HG02571 (cell line): ENCODE results near the gene CDKN2B.

ENCODE experiments used
- ATAC-seq: cut with Tn5 transposase; IDR thresholded peaks from one replicate; pipeline ENCODE4 v1.9.1; 2021; ENCODE audit warnings: mild to moderate bottlenecking, moderate library complexity; ENCODE audit not compliant: unreplicated experiment

Gene CDKN2B

GRCh38 chr9:21995006-21995665 is 14.0 kb downstream of the CDKN2B start:
- peak; percentile 91 for ATAC-seq

GRCh38 chr9:21994556-21995005 is 14.5 kb downstream of the CDKN2B start, which contains the start of gene CDKN2B-AS1:
CDKN2B-AS1 (plus strand) TSS chr9:21994791.
- peak; percentile 36 for ATAC-seq

GRCh38 chr9:21993893-21994555 is 15.1 kb downstream of the CDKN2B start, which contains the start of gene CDKN2A:
CDKN2A (minus strand) TSS chr9:21994392.
- peak; percentile 36 for ATAC-seq

GRCh38 chr9:21993007-21993406 is 16.1 kb downstream of the CDKN2B start:
- ATAC-seq, result no peak

- no peak for ATAC-seq
Measured at GRCh38 chr9:21991072-21991959, 17.8 kb downstream of the CDKN2B start.

GRCh38 chr9:21989440-21990189 is 19.5 kb downstream of the CDKN2B start:
- no peak for ATAC-seq

GRCh38 chr9:21988056-21988990 is 20.8 kb downstream of the CDKN2B start:
- no peak for ATAC-seq

GRCh38 chr9:21985964-21986667 is 23.0 kb downstream of the CDKN2B start:
- ATAC-seq, result no peak

GRCh38 chr9:21984101-21984500 is 25.0 kb downstream of the CDKN2B start:
- no peak for ATAC-seq

- no peak for ATAC-seq
Measured at GRCh38 chr9:21983561-21983935, 25.6 kb downstream of the CDKN2B start.

GRCh38 chr9:21982861-21983560 is 26.1 kb downstream of the CDKN2B start:
- ATAC-seq, result no peak

GRCh38 chr9:21982391-21982790 is 26.7 kb downstream of the CDKN2B start:
- ATAC-seq, result no peak

GRCh38 chr9:21976334-21976875 is 32.7 kb downstream of the CDKN2B start:
- no peak for ATAC-seq

GRCh38 chr9:21974722-21975409 is 34.2 kb downstream of the CDKN2B start:
- peak; percentile 56 for ATAC-seq

- no peak for ATAC-seq
Measured at GRCh38 chr9:21974343-21974721, 34.8 kb downstream of the CDKN2B start.

GRCh38 chr9:21972361-21972760 is 36.7 kb downstream of the CDKN2B start:
- ATAC-seq, result no peak

GRCh38 chr9:21970800-21971640 is 38.1 kb downstream of the CDKN2B start:
- no peak for ATAC-seq
